Upper lobe of left lung (tissue), 6 donors: ENCODE measurements around the gene CACNA2D4. TPM values are rescaled to one million over a fixed set of nuclear protein-coding genes. Genes with fewer than 3 reads are reported as not detected.
A peak's percentile ranks its signal among the peaks of the same experiment; 100 is the strongest.

ENCODE experiments used
- ATAC-seq, 2 donors: fragments of 200-7000 bp; cut with Tn5 transposase; one replicate each; pipeline ENCODE4 v1.9.1; 2022; ENCODE audit warnings: mild to moderate bottlenecking in 2 of 2, moderate library complexity in 2 of 2; ENCODE audit not compliant: low FRiP score in 2 of 2
- DNase-seq, 2 donors: peaks; one replicate each; pipeline ENCODE4 v3.0.0-alpha.2; 2019 to 2020
- H3K27ac ChIP-seq, 4 donors: fragments of 200-600 bp; sonication (generic); one replicate each; pipeline ENCODE4 v1.5.1; 2016 to 2019
- H3K27me3 ChIP-seq, 4 donors: fragments of 200-600 bp; sonication (generic); one replicate each; pipeline ENCODE4 v1.5.1; 2017 to 2019
- H3K36me3 ChIP-seq, 4 donors: fragments of 200-600 bp; sonication (generic); one replicate each; pipeline ENCODE4 v1.5.1; 2016 to 2019
- H3K4me1 ChIP-seq, 4 donors: fragments of 200-600 bp; sonication (generic); one replicate each; pipeline ENCODE4 v1.5.1; 2018 to 2019
- H3K4me3 ChIP-seq, 4 donors: fragments of 200-600 bp; sonication (generic); one replicate each; pipeline ENCODE4 v1.5.1; 2017 to 2019; ENCODE audit warnings: mild to moderate bottlenecking in 2 of 4, moderate library complexity in 1 of 4
- H3K9me3 ChIP-seq, 4 donors: fragments of 200-600 bp; sonication (generic); one replicate each; pipeline ENCODE4 v1.5.1; 2018 to 2019
- CTCF ChIP-seq, 6 experiments: fragments of 450-650 bp in 4 of 6; fragments of 200-600 bp in 2 of 6; sonication (generic) in 2 of 6; IDR thresholded peaks; one replicate each; pipeline ENCODE4 v1.5.1; 2016 to 2019; ENCODE audit warnings: antibody characterized with exemption in 6 of 6
- EP300 ChIP-seq, 4 donors: sonication (generic); formaldehyde crosslinking; IDR thresholded peaks; one replicate each; pipeline ENCODE4 v1.5.1; 2017; ENCODE audit warnings: antibody characterized with exemption in 4 of 4, control low read depth in 2 of 4
- POLR2A ChIP-seq, 4 donors: fragments of 450-650 bp; IDR thresholded peaks; one replicate each; pipeline ENCODE4 v1.5.1; 2016 to 2017; ENCODE audit warnings: antibody characterized with exemption in 4 of 4, mild to moderate bottlenecking in 2 of 4
- POLR2AphosphoS5 ChIP-seq, 2 donors: sonication (generic); formaldehyde crosslinking; IDR thresholded peaks; one replicate each; pipeline ENCODE4 v1.5.1; 2017; ENCODE audit warnings: antibody characterized with exemption in 2 of 2
- WGBS, 2 donors: methylation state at CpG; one replicate each; pipeline ENCODE4 v1.1.5; 2017 to 2018; 5-methylcytosine and 5-hydroxymethylcytosine counted together
- total RNA-seq, 6 donors: library from RNA; depleted of rRNA in 4 of 6; stranded (reverse); fragments of >200 nt in 4 of 6; gene quantifications; one replicate each; pipeline versions ENCODE4 v1.1.0 to v1.2.1, GENCODE V29; 2016 to 2021
- donor health status: DM: no; HTN: no; CAD: no; lungs with moderate emphysema.
- donor health status: DM: no; HTN: yes; CAD: no; lungs with severe emphysema.

Gene CACNA2D4
- total RNA-seq, 6 donors from 2014 or later: 3.3 to 8.4 (median 7.0) TPM

- Histone ChIP-seq H3K27ac (peak overlapping the region; percentile 71 to 83 (median 77)), H3K4me1 (peaks cover 0 to 16% (median 2%) of the 10 kb centered on the region in 4 donors), H3K36me3 (no peaks in the 10 kb centered on the region), H3K27me3 (no peaks in the 10 kb centered on the region), H3K4me3 (no peak overlapping the region), H3K9me3 (no peaks in the 10 kb centered on the region)
- DNase-seq: no peak
- 61 to 75% methylated on average over 6 of the region's 6 CpGs for whole genome bisulfite sequencing, 2 donors
- TF ChIP-seq POLR2A (IDR thresholded peaks at IDR 0.05): no peak
- no peak for TF ChIP-seq EP300 (IDR thresholded peaks at IDR 0.05)
- no peak for TF ChIP-seq CTCF (IDR thresholded peaks at IDR 0.05)
- no peak for TF ChIP-seq POLR2AphosphoS5 (IDR thresholded peaks at IDR 0.05)
- ATAC-seq: no peak
Observed at GRCh38 chr12:1811948-1812291, 106.5 kb downstream of the CACNA2D4 start.

DNA sequence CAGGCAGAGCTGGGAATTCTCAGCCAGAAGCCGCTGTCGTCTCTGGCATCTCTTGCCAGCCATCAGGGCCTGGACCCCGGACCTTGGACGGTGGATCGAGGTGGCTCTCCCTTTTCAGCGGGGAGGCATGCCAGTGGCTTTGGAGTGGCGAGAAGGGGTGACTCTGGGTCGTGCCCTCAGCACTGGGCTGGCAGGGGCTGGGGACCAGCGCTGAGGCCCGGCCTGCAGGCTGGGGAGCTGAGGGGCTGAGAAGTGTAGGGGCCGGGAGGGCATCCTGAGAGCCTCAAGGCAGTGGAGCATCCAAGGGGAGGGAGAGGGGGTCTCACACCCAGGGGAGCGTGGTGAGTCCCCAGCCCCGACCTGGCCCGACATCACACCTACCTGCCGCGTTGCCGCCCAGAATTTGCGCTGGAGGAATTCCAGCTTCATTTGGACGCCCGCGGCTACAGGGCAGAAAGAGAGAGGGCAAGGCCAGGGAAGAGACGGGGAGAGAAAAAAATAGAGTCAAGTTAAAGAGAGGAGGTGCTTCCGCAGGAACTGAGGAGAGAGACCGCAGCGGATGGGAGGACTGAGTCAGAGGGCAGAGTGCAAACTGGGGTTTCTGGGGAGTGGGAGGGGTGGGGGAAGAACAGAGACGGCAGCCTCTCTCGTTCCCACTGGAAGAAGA is 107.0 kb downstream of the CACNA2D4 start:
- H3K9me3 ChIP-seq: no peaks in the 10 kb centered on the region
- no peaks in the 10 kb centered on the region for H3K27me3 ChIP-seq
- WGBS, 2 donors: 62 to 66% methylated on average over 21 to 27 of the region's 27 CpGs
- TF ChIP-seq EP300 (IDR thresholded peaks at IDR 0.05) (no peak), POLR2A (IDR thresholded peaks at IDR 0.05) (peak in 1 of 4 donors; percentile 8), POLR2AphosphoS5 (IDR thresholded peaks at IDR 0.05) (no peak)
- DNase-seq (peak in 1 of 2 donors; percentile 51), ATAC-seq (peak in 1 of 2 donors; percentile 61)
- peak overlapping the region in 1 of 4 donors; percentile 21 for H3K4me3 ChIP-seq
- no peaks in the 10 kb centered on the region for H3K36me3 ChIP-seq
- H3K27ac ChIP-seq: peak overlapping the region; percentile 71 to 83 (median 77)
- peaks cover 0 to 16% (median 2%) of the 10 kb centered on the region in 4 donors for H3K4me1 ChIP-seq

GRCh38 chr12:1810931-1811280 is 107.5 kb downstream of the CACNA2D4 start:
- peaks cover 0 to 16% (median 2%) of the 10 kb centered on the region in 4 donors for H3K4me1 ChIP-seq
- WGBS, 2 donors: 84 to 85% methylated on average over 7 to 10 of the region's 10 CpGs
- peak overlapping the region in 2 of 4 donors; percentile 79 to 83 for H3K27ac ChIP-seq
- no peaks in the 10 kb centered on the region for H3K36me3 ChIP-seq
- no peak overlapping the region for H3K4me3 ChIP-seq
- DNase-seq (no peak), ATAC-seq (no peak)
- TF ChIP-seq EP300 (IDR thresholded peaks at IDR 0.05) (no peak), POLR2AphosphoS5 (IDR thresholded peaks at IDR 0.05) (no peak), POLR2A (IDR thresholded peaks at IDR 0.05) (no peak), CTCF (IDR thresholded peaks at IDR 0.05) (no peak)
- H3K27me3 ChIP-seq: no peaks in the 10 kb centered on the region
- H3K9me3 ChIP-seq: no peaks in the 10 kb centered on the region

- Histone ChIP-seq H3K27me3 (no peaks in the 10 kb centered on the region), H3K9me3 (no peaks in the 10 kb centered on the region), H3K4me1 (peaks cover 0 to 16% (median 2%) of the 10 kb centered on the region in 4 donors), H3K27ac (peak overlapping the region in 2 of 4 donors; percentile 8 to 83), H3K4me3 (no peak overlapping the region), H3K36me3 (no peaks in the 10 kb centered on the region)
- ATAC-seq (no peak), DNase-seq (no peak)
- 82 to 84% methylated on average over 19 to 21 of the region's 21 CpGs for WGBS, 2 donors
- TF ChIP-seq CTCF (IDR thresholded peaks at IDR 0.05): no peak
- no peak for TF ChIP-seq POLR2AphosphoS5 (IDR thresholded peaks at IDR 0.05)
- TF ChIP-seq POLR2A (IDR thresholded peaks at IDR 0.05): no peak
- no peak for TF ChIP-seq EP300 (IDR thresholded peaks at IDR 0.05)
Observed at GRCh38 chr12:1810201-1810930, 108.1 kb downstream of the CACNA2D4 start.

DNA sequence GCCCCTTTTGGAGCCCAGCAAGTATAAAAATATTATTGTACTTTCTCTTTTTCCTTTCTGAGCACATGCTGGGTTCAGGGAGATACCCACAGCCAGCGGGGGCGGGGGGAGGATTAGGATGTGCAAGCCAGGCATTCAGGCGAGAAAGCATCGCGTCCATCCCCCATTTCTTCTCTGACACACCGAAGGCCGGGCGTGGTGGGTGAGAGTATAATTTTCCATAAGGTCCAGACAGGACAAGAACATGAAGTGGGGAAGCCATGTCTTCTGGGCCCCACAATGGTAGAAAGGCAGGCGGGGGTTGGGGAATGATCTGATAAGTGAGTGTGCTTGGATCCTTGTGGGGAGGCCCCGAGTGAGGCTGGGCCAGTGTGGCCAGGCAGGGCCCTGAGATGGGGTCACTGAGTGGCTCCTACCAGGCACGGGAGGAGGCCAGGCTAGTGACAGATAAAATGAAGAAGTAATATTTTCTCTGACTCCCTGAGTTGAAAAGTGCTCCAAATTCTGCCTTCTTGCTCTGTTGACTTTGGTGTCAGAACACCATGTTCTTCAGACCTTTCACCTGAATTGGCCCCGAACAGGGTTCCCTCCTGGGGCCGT is 108.8 kb downstream of the CACNA2D4 start:
- no peak for TF ChIP-seq POLR2AphosphoS5 (IDR thresholded peaks at IDR 0.05)
- TF ChIP-seq CTCF (IDR thresholded peaks at IDR 0.05): no peak
- TF ChIP-seq POLR2A (IDR thresholded peaks at IDR 0.05): no peak
- no peak for TF ChIP-seq EP300 (IDR thresholded peaks at IDR 0.05)
- H3K27me3 ChIP-seq: no peaks in the 10 kb centered on the region
- H3K4me3 ChIP-seq: no peak overlapping the region
- DNase-seq (no peak), ATAC-seq (no peak)
- 82 to 91% methylated on average over 13 of the region's 13 CpGs for WGBS, 2 donors
- no peaks in the 10 kb centered on the region for H3K9me3 ChIP-seq
- H3K27ac ChIP-seq: peak overlapping the region in 2 of 4 donors; percentile 8 to 26
- H3K4me1 ChIP-seq: peaks cover 0 to 16% (median 3%) of the 10 kb centered on the region in 4 donors
- H3K36me3 ChIP-seq: no peaks in the 10 kb centered on the region
